Right forelimb (tissue), 1 donor: ENCODE data around the gene HSD3B7.
"Not testable (repeated sequence)": the region's sequence is repeated elsewhere in the genome, so short reads cannot be mapped to it uniquely, and the experiment has no call there.

Experiments used
- DNase-seq: peaks from one replicate; pipeline ENCODE4 v3.0.0-alpha.2; 2018

Gene HSD3B7

DNA sequence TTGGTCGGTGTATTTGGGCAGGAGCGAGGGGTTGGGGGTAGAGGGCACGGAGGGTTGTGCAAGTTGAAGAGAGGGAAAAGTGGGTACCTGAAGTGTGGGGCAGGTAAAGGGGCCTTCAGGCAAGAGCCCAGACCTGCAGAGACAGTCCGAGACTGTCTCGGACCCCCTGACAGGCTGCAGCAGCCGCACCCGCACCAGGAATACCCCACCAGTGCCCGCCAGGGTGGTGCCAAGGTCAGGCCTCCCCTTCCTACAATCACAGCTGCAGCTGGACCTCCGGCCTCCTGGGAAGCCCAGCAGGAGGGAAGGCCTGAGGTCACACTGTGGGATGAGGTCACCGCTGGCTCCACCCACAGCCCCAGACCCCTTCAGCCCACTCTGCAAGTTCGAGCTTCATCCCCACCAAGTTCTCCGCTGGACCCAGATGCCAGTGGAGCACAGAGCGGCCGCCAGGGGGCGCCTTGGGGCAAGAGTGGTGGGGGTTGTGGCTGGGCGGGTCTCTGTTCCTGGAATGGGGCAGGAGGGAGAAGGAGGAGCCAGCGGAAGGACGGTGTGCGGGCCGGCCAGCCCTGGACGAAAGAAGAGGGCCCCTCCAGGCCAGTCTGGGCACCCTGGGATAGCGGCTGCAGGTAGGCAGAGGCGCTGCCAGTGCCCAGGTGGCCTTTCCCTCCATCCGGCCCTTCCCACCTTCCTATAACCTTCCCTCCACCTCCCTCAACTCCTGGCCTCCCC lies at the start of gene HSD3B7:
TSS of gene HSD3B7 (plus strand) at position 539 of the 732 bp plus-strand sequence. CDS start 452 bp downstream, outside the sequence.
- DNase-seq = peak; percentile 93

- DNase-seq = no peak
These were observed 47.3 kb upstream of the HSD3B7 start for GRCh38 chr16:30937692-30938091.

GRCh38 chr16:30939571-30939970 lies 45.4 kb upstream of the HSD3B7 start:
- DNase-seq = not testable (repeated sequence)

- peak; percentile 69 for DNase-seq
These were observed 43.2 kb upstream of the HSD3B7 start for GRCh38 chr16:30941600-30942425.

GRCh38 chr16:30942426-30942806 lies 42.6 kb upstream of the HSD3B7 start:
- DNase-seq = no peak

GRCh38 chr16:30944352-30944751 lies 40.7 kb upstream of the HSD3B7 start:
- no peak for DNase-seq

- DNase-seq = no peak
These were observed 38.1 kb upstream of the HSD3B7 start for GRCh38 chr16:30946671-30947540.

DNA sequence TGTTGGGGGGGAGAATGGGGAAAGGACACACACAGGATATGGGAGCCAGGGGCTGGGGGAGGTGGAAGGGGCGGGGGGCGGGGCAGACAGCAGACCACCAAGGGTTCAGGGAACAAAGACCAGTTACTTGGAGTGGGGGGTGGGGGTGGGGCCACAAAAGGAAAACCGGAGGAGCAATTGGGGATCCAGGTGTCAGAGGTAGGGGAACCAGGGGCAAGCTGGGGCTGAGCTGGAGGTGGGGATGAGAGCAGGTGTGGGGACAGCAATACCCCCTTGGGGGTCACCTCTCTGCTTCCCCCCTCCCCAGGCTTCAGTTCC lies 37.5 kb upstream of the HSD3B7 start:
- no peak for DNase-seq

DNA sequence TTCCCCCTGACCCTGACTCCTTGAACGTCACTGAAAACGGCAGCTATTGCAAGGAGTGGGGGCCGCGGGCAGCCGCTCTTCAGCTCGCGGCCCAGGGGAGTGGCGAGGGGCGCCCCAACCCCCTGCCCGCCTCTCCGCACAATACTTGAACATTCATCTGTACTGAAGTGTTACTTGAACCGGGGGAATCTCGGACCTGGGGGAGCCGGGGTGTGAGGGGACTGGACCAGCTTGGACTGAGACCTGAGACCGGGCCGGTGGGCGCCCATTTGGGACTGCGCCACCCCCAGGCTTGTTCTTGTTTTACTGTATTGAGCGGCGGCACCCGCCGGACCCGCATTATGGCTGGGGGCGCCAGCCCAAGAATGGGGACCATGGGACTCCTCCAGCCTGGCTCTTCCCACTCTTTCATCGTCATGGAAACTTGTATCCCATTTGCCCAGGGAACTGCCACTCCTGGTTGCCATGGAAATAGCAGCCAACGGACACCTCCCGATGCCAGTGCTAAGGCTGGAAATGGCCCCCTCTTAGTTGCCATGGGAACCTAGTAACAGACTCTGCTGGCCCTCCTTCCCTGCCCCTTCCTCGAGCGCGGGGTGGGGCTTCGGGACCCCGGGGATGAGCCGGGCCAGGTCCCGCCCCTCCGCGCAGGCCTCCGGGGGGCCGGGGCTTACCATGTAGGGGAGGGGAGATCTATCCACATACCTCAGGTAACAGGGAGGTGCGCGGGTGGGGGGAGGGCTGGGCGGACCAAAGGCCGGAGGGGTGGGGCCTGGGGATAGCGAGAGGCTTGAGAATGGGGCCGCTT lies 36.9 kb upstream of the HSD3B7 start:
- peak; percentile 93 for DNase-seq

GRCh38 chr16:30948667-30949649 lies 36.0 kb upstream of the HSD3B7 start, which contains the start of gene ORAI3:
ORAI3 (plus strand) TSS chr16:30949068; CDS start chr16:30949290, 222 bp downstream.
- DNase-seq = peak; percentile 81

- DNase-seq = peak; percentile 70
These were observed 35.1 kb upstream of the HSD3B7 start for GRCh38 chr16:30949650-30950515.

DNA sequence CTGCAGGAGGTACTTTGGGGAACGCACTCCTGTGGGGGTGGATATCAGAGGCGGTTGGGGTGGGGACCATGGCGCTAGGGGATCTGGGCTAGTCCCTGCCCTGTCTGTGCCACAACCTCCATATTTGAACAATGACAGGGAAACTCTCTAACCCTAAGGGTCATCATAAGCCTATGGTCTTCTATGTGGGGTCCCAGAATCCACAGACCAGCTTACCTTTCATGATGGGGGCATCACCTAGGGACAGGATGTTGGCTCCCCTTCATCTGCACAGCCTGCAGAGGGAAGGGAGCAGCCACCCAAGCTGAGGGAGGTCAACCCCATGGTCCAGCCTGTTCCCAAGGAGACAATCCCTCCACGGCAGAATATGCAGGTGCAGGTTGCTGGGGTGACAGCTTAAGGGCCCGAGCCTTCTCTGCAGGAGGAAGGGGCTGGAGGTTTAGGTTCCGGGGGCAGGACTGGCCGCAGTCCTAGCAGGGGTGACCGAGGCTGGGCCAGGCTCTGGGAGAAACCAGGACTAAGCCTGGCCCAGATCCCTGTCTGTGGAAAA lies 34.4 kb upstream of the HSD3B7 start:
- no peak for DNase-seq

DNA sequence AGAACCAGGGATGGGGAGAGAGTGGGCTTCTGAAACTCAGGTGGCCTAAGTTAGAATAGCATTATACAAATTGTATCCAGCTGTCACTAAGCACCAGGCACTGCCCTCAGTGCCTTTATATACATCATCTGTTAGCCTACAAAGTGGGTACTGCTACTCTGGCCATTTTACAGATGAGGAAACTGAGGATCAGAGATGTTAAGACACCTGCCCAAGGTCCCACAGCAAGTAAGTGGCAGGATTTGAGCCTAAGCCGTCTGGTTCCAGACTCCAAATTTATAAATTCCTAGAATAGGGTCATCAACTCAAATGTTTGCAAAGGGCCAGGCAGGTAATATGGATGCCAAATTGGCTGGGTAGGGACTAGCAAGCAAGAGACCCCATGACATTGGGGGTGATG lies 33.8 kb upstream of the HSD3B7 start:
- DNase-seq = no peak

DNA sequence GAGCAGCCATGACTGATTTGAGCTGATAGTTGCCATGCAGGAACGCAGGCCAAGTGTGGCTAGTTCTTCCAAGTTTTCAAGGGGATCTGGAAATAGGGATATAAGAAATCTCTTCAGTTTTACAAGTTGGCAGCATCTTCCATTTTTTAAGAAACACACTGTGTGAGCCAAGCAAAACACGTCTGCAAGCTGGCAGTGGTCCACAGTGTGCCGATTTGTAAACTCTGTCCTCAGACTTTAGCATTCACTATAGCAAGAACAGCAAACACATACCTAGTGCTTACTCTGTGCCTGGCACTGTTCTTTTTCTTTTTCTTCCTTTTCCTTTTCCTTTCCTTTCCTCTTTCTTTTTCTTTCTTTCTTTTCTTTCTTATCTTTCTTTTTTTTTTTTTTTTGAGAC lies 33.3 kb upstream of the HSD3B7 start:
- no peak for DNase-seq

- no peak for DNase-seq
These were observed 31.9 kb upstream of the HSD3B7 start for GRCh38 chr16:30953111-30953510.

DNA sequence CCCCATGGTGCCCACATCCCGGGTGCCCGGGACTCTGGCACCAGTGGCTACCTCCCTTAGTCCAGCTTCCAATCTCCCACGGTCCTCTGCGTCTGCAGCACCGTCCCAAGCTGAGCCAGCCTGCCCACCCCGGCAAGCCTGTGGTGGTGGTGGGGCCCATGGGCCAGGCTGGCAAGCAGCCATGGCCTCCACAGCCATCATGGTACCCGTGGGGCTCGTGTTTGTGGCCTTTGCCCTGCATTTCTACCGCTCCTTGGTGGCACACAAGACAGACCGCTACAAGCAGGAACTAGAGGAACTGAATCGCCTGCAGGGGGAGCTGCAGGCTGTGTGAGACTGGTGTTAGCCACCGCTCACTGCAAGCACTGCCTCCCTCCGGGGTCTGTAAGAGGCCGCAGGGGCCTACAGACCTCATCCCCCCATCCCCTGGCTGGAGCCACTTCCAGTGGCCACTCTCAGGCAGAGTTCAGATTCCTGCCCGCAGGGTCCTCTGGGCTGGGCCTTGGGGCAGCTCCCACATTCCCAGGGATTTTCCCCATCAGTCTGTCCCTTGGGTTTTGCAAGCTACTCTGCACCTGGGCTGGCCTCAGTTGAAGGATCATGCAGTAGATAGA lies 31.4 kb upstream of the HSD3B7 start:
- peak; percentile 74 for DNase-seq

- DNase-seq = no peak
These were observed 30.0 kb upstream of the HSD3B7 start for GRCh38 chr16:30954993-30955392.

DNA sequence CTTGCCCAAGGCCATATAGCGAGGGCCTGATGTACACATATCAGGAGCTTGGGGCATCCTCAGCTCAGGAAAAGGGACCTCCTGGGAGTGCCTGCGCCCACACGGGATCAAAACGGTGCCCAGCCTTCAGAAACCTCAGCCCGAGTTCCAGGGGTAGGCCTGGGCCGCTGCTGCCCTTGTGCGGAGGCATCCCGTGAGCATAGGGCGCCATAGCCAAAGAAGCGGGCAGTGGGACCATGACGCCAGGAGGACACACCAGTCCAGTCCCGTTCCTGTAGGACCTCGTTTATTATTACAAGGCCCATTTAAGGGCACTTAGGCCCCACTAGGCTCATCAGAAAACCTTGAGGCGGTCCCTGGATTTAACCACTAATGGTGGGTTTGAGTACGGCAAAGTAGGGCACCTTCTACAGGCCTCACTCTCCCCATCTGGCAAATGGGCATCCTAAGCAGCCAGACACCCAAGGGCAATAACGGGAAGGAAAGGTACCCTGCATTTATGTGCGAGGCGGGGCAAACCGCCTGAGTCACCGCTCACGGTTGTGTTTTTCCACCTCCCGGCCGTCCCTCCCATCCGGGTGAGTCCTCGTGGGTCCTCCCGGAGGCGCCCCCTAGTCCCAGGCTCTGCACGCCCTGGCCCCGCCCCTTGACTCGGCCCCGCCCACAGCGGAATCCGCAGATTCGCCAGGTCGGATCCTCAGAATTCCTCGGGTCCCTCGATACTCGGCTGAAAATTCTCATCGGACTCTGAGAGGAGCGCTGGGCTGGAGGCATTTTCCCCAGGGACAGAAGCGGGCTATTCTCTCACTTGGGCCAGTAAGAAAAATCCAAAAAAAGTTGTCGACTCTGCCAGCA lies 28.2 kb upstream of the HSD3B7 start:
- peak; percentile 90 for DNase-seq
